H1 (cell line): ENCODE results near the gene LRRC56. TPM values are rescaled to one million over a fixed set of nuclear protein-coding genes. Genes with fewer than 3 reads are reported as not detected.
A peak's percentile ranks its signal among the peaks of the same experiment; 100 is the strongest.

Experiments used
- CTCF ChIA-PET: fragments of 300-600 bp; sonication (Branson Sonifier 250); formaldehyde crosslinking; loops from one replicate; lab custom pipeline; 2021; ENCODE audit not compliant: partially characterized antibody; lab: Charles Lee
- POLR2A ChIA-PET: fragments of 300-600 bp; sonication (Branson Sonifier 250); formaldehyde crosslinking; loops from one replicate; lab custom pipeline; 2021; ENCODE audit warnings: inconsistent platforms; ENCODE audit not compliant: partially characterized antibody; lab: Charles Lee
- DNase-seq, 2 experiments: peaks; one replicate each; pipeline versions ENCODE4 v3.0.0 to v3.0.0-alpha.2; 2010 to 2022; ENCODE audit warnings: low spot score in 2 of 2, low read depth in 1 of 2, mixed read lengths in 1 of 2
- FAIRE-seq: peaks from 2 replicates; lab custom pipeline; 2011; peaks lifted over from hg19 to GRCh38; lab: Jason Lieb, UNC
- H2AFZ ChIP-seq: 2 replicates; pipeline ENCODE4 v1.8.1; 2012; ENCODE audit warnings: low read length, inconsistent platforms
- H2AK5ac ChIP-seq: 2 replicates; pipeline ENCODE4 v1.6.1; 2013; ENCODE audit warnings: low read depth, low read length
- H2BK120ac ChIP-seq: replicated peaks from 2 replicates; pipeline ENCODE3; 2013; ENCODE audit warnings: low read depth, low read length, inconsistent platforms
- H2BK12ac ChIP-seq: 2 replicates; pipeline ENCODE4 v1.6.1; 2013; ENCODE audit warnings: low read depth, low read length
- H2BK15ac ChIP-seq: 2 replicates; pipeline ENCODE4 v1.6.1; 2013; ENCODE audit warnings: low read length
- H2BK20ac ChIP-seq: 2 replicates; pipeline ENCODE4 v1.6.1; 2013; ENCODE audit warnings: low read length
- H2BK5ac ChIP-seq: 2 replicates; pipeline ENCODE4 v1.6.1; 2013; ENCODE audit warnings: low read depth, low read length
- H3K14ac ChIP-seq: 2 replicates; pipeline ENCODE4 v1.6.1; 2013; ENCODE audit warnings: inconsistent platforms; ENCODE audit not compliant: insufficient read length
- H3K18ac ChIP-seq: 2 replicates; pipeline ENCODE4 v1.6.1; 2013; ENCODE audit warnings: low read length; ENCODE audit errors: extremely low read depth
- H3K23ac ChIP-seq: 2 replicates; pipeline ENCODE4 v1.6.1; 2013; ENCODE audit warnings: inconsistent platforms; ENCODE audit not compliant: insufficient read length
- H3K23me2 ChIP-seq: 2 replicates; pipeline ENCODE4 v1.6.1; 2013; ENCODE audit warnings: low read depth, low read length
- H3K27ac ChIP-seq: 2 replicates; pipeline ENCODE4 v1.6.1; 2011; ENCODE audit warnings: low read depth, low read length, inconsistent platforms
- H3K27me3 ChIP-seq, 4 experiments: replicated peaks in 1 of 4; 1 replicate in 1 of 4; 2 replicates in 3 of 4; pipeline versions ENCODE4 v1.6.1 to v1.8.1; 2011 to 2013; ENCODE audit warnings: low read length in 3 of 4, mild to moderate bottlenecking in 3 of 4, inconsistent platforms in 2 of 4, mixed read lengths in 2 of 4, moderate library complexity in 1 of 4; ENCODE audit not compliant: control insufficient read depth in 3 of 4, insufficient read depth in 3 of 4; ENCODE audit errors: extremely low read depth in 1 of 4
- H3K36me3 ChIP-seq, 4 experiments: 2 replicates each; pipeline versions ENCODE4 v1.6.1 to v1.8.1; 2011 to 2013; ENCODE audit warnings: mild to moderate bottlenecking in 4 of 4, low read length in 3 of 4, moderate library complexity in 2 of 4, control low read depth in 1 of 4, inconsistent platforms in 1 of 4; ENCODE audit not compliant: insufficient read depth in 4 of 4, control insufficient read depth in 2 of 4
- H3K4ac ChIP-seq: replicated peaks from 2 replicates; pipeline ENCODE3; 2013; ENCODE audit warnings: low read length, low read depth, mixed read lengths, inconsistent platforms; ENCODE audit not compliant: insufficient read length
- H3K4me1 ChIP-seq, 4 experiments: replicated peaks in 1 of 4; 1 replicate in 1 of 4; 2 replicates in 3 of 4; pipeline versions ENCODE4 v1.6.1 to v1.8.1; 2011 to 2013; ENCODE audit warnings: low read length in 3 of 4, inconsistent platforms in 2 of 4, mixed read lengths in 1 of 4; ENCODE audit not compliant: insufficient read depth in 4 of 4, control insufficient read depth in 3 of 4
- H3K4me2 ChIP-seq, 2 experiments: 2 replicates each; pipeline versions ENCODE4 v1.6.1 to v1.8.1; 2011 to 2013; ENCODE audit warnings: low read depth in 2 of 2, low read length in 2 of 2, control low read depth in 1 of 2, inconsistent platforms in 1 of 2, mild to moderate bottlenecking in 1 of 2; ENCODE audit not compliant: insufficient read depth in 1 of 2
- H3K4me3 ChIP-seq, 4 experiments: fragments of 200-600, 300-600 bp in 1 of 4; sonication (generic), shearing (Covaris generic), sonication (Bioruptor Twin) in 1 of 4; 2 replicates each; pipeline versions ENCODE4 v1.5.1 to v1.8.1; 2011 to 2016; ENCODE audit warnings: low read length in 4 of 4, low read depth in 3 of 4, control low read depth in 2 of 4, inconsistent platforms in 2 of 4, mild to moderate bottlenecking in 2 of 4, mixed read lengths in 1 of 4, moderate library complexity in 1 of 4; ENCODE audit not compliant: insufficient read depth in 2 of 4; ENCODE audit errors: extremely low read depth in 1 of 4
- H3K56ac ChIP-seq: replicated peaks from 2 replicates; pipeline ENCODE3; 2013; ENCODE audit warnings: low read depth, mild to moderate bottlenecking, mixed read lengths, low read length, inconsistent platforms; ENCODE audit not compliant: insufficient read length
- H3K79me1 ChIP-seq: 2 replicates; pipeline ENCODE4 v1.6.1; 2013; ENCODE audit warnings: low read depth, low read length, control low read depth
- H3K79me2 ChIP-seq, 2 experiments: 2 replicates each; pipeline versions ENCODE4 v1.6.1 to v1.8.1; 2012 to 2013; ENCODE audit warnings: low read length in 2 of 2, mild to moderate bottlenecking in 2 of 2, inconsistent platforms in 1 of 2; ENCODE audit not compliant: insufficient read depth in 2 of 2, control insufficient read depth in 1 of 2
- H3K9ac ChIP-seq, 4 experiments: replicated peaks in 1 of 4; 1 replicate in 1 of 4; 2 replicates in 3 of 4; pipeline versions ENCODE4 v1.6.1 to v1.8.1; 2011 to 2013; ENCODE audit warnings: low read depth in 3 of 4, low read length in 3 of 4, control low read depth in 2 of 4, mild to moderate bottlenecking in 2 of 4, moderate library complexity in 2 of 4, inconsistent platforms in 1 of 4; ENCODE audit errors: extremely low read depth in 1 of 4
- H3K9me3 ChIP-seq, 2 experiments: 2 replicates each; pipeline versions ENCODE4 v1.6.1 to v1.8.1; 2012 to 2013; ENCODE audit warnings: mild to moderate bottlenecking in 2 of 2, moderate library complexity in 2 of 2, control low read depth in 1 of 2, inconsistent platforms in 1 of 2, low read depth in 1 of 2, low read length in 1 of 2, mixed read lengths in 1 of 2; ENCODE audit not compliant: insufficient read depth in 2 of 2
- H4K20me1 ChIP-seq, 2 experiments: replicated peaks in 1 of 2; 2 replicates each; pipeline versions ENCODE3 to v1.8.1; 2011 to 2013; ENCODE audit warnings: inconsistent platforms in 2 of 2, low read length in 2 of 2, mild to moderate bottlenecking in 1 of 2; ENCODE audit not compliant: insufficient read depth in 2 of 2, control insufficient read depth in 1 of 2
- H4K5ac ChIP-seq: 2 replicates; pipeline ENCODE4 v1.6.1; 2013; ENCODE audit warnings: low read length, low read depth, mixed read lengths, inconsistent platforms; ENCODE audit not compliant: insufficient read length
- H4K8ac ChIP-seq: 2 replicates; pipeline ENCODE4 v1.8.0; 2013; ENCODE audit warnings: mild to moderate bottlenecking, moderate library complexity, low read length, inconsistent platforms; ENCODE audit not compliant: insufficient read depth; ENCODE audit errors: extremely low read depth
- H4K91ac ChIP-seq: replicated peaks from 2 replicates; pipeline ENCODE3; 2013; ENCODE audit warnings: low read length, mixed read lengths, inconsistent platforms; ENCODE audit not compliant: insufficient read length
- SUZ12 ChIP-seq: fragments of 200-600 bp; sonication (generic); IDR thresholded peaks from 2 replicates; pipeline ENCODE4 v1.6.1; 2012; ENCODE audit warnings: mild to moderate bottlenecking, inconsistent platforms, low read length, moderate library complexity, mixed read lengths
- WGBS, 2 experiments: shearing (Covaris generic) in 1 of 2; methylation state at CpG; one replicate each; pipeline versions ENCODE4 v1.1.6 to v1.1.7; 2013 to 2015; ENCODE audit warnings: low lambda C conversion rate in 2 of 2, mixed read lengths in 2 of 2, inconsistent platforms in 1 of 2, low coverage in 1 of 2, missing lambda C conversion rate in 1 of 2; ENCODE audit not compliant: insufficient replicate concordance in 2 of 2, insufficient coverage in 1 of 2, insufficient read length in 1 of 2; ENCODE audit errors: extremely low coverage in 1 of 2, missing lambda C conversion rate in 1 of 2; 5-methylcytosine and 5-hydroxymethylcytosine counted together
- polyA plus RNA-seq, 7 experiments: library from polyadenylated mRNA; depleted of rRNA in 3 of 7; stranded (reverse) in 5 of 7; unstranded in 2 of 7; fragments of >200 nt in 5 of 7; fragments of 200-250 nt in 2 of 7; gene quantifications; 1 replicate in 5 of 7; 2 replicates in 1 of 7; 4 replicates in 1 of 7; pipeline versions ENCODE4 v1.2.1 to v1.2.3, GENCODE V29; 2011 to 2013; ENCODE audit warnings: missing spikeins in 2 of 7, mixed read lengths in 2 of 7
- total RNA-seq: library from RNA; stranded (reverse); fragmentation: NEBNext Ultra II Directional; extraction: Animal tissue kit (Norgen Biotek cat#: 25700); gene quantifications from 2 replicates; pipeline ENCODE4 v1.2.1, GENCODE V29; 2021

The LRRC56 gene
- total and polyA plus RNA-seq, 2 of the 8 experiments (the other 6 are each of a cell fraction or from before 2014, with no cell fraction given), result 0.94 to 1.9 TPM

GRCh38 chr11:551596-551995, 14.3 kb downstream of the LRRC56 start:
- Histone ChIP-seq H4K5ac (no peak overlapping the region), H3K4me1 (peaks cover 0 to 16% (median 1%) of the 10 kb centered on the region in 4 experiments; a peak in 4 of 7 replicates), H3K14ac (no peak overlapping the region), H2BK5ac (no peak overlapping the region), H2BK15ac (no peak overlapping the region), H4K20me1 (no peaks in the 10 kb centered on the region), H3K18ac (no peak overlapping the region), H3K23me2 (peaks cover 8% of the 10 kb centered on the region; the same call in 1 of the 2 replicates), H3K36me3 (no peaks in the 10 kb centered on the region), H3K4me3 (no peak overlapping the region), H3K23ac (no peak overlapping the region), H3K9me3 (no peaks in the 10 kb centered on the region), H3K4ac (no peak overlapping the region), H3K79me2 (no peaks in the 10 kb centered on the region), H3K9ac (no peak overlapping the region), H4K8ac (peak overlapping the region; percentile 79; the same call in 1 of the 2 replicates), H3K79me1 (no peaks in the 10 kb centered on the region), H3K56ac (no peak overlapping the region), H4K91ac (no peak overlapping the region), H2AK5ac (no peak overlapping the region), H3K4me2 (no peak overlapping the region), H2BK12ac (no peak overlapping the region), H2AFZ (no peak overlapping the region), H3K27me3 (peaks cover 9 to 12% (median 11%) of the 10 kb centered on the region in 4 experiments), H2BK120ac (no peak overlapping the region), H3K27ac (no peak overlapping the region), H2BK20ac (no peak overlapping the region)
- WGBS, 2 experiments, result 83% methylated on average over 12 of the region's 12 CpGs; no CpG with 5 or more reads in 1 of the 2 experiments
- POLR2A ChIA-PET, result interaction anchor here (1.0 kb wide), 1 partner anchor 10 kb away, joined by 5 read pairs; no protein-coding TSS in a partner anchor
- FAIRE-seq, result no peak
- DNase-seq, result no peak
- CTCF ChIA-PET, result interaction anchor here (1.1 to 1.6 kb wide), 6 partner anchors 10 to 177 kb away, joined by 3 to 4 read pairs (median 4); no protein-coding TSS in a partner anchor
- no peak for TF ChIP-seq SUZ12
